A172 (cell line): ENCODE data around the gene CYP2A7. TPM values are rescaled to one million over a fixed set of nuclear protein-coding genes. Genes with fewer than 3 reads are reported as not detected.
A peak's percentile ranks its signal among the peaks of the same experiment; 100 is the strongest.
"Not testable (repeated sequence)": the region's sequence is repeated elsewhere in the genome, so short reads cannot be mapped to it uniquely, and the experiment has no call there.

Source experiments
- DNase-seq: peaks from one replicate; pipeline ENCODE4 v3.0.0-alpha.2; 2015; ENCODE audit warnings: low spot score
- total RNA-seq: library from RNA; depleted of rRNA; stranded (reverse); fragments of >200 nt; shearing (Covaris generic); gene quantifications from 2 replicates; pipeline ENCODE4 v1.2.3, GENCODE V29; 2014; rRNA removed

Gene CYP2A7
- total RNA-seq = not detected in 2 replicates

- DNase-seq = not testable (repeated sequence)
Observed at GRCh38 chr19:40882062-40882461, at the start of gene CYP2A7. TSS of gene CYP2A7 (minus strand) at chr19:40882231. CDS start at chr19:40882210, 21 bp downstream.

- DNase-seq = not testable (repeated sequence)
Observed at GRCh38 chr19:40930799-40931198, 48.8 kb upstream of the CYP2A7 start.

- DNase-seq = not testable (repeated sequence)
Observed at GRCh38 chr19:40929942-40930341, 47.9 kb upstream of the CYP2A7 start.

- no peak for DNase-seq
Observed at GRCh38 chr19:40928850-40929249, 46.8 kb upstream of the CYP2A7 start.

- DNase-seq = no peak
Observed at GRCh38 chr19:40927567-40927966, 45.5 kb upstream of the CYP2A7 start.

- DNase-seq = not testable (repeated sequence)
Observed at GRCh38 chr19:40926276-40926675, 44.2 kb upstream of the CYP2A7 start.

GRCh38 chr19:40923934-40924391 lies 41.9 kb upstream of the CYP2A7 start:
- DNase-seq = no peak

GRCh38 chr19:40922237-40923160 lies 40.5 kb upstream of the CYP2A7 start:
- not testable (repeated sequence) for DNase-seq

GRCh38 chr19:40921005-40921897 lies 39.2 kb upstream of the CYP2A7 start:
- DNase-seq = peak; percentile 83

GRCh38 chr19:40920300-40921004 lies 38.4 kb upstream of the CYP2A7 start:
- DNase-seq = no peak

GRCh38 chr19:40919530-40920299 lies 37.7 kb upstream of the CYP2A7 start:
- not testable (repeated sequence) for DNase-seq

GRCh38 chr19:40918303-40918702 lies 36.3 kb upstream of the CYP2A7 start:
- not testable (repeated sequence) for DNase-seq

GRCh38 chr19:40908976-40909375 lies 26.9 kb upstream of the CYP2A7 start:
- DNase-seq = no peak

GRCh38 chr19:40907968-40908735 lies 26.1 kb upstream of the CYP2A7 start:
- no peak for DNase-seq

GRCh38 chr19:40906512-40906911 lies 24.5 kb upstream of the CYP2A7 start:
- DNase-seq = no peak

GRCh38 chr19:40904673-40905156 lies 22.7 kb upstream of the CYP2A7 start:
- peak; percentile 33 for DNase-seq

GRCh38 chr19:40901975-40902750 lies 20.1 kb upstream of the CYP2A7 start:
- not testable (repeated sequence) for DNase-seq

- not testable (repeated sequence) for DNase-seq
Observed at GRCh38 chr19:40900521-40900920, 18.5 kb upstream of the CYP2A7 start.

GRCh38 chr19:40899964-40900363 lies 17.9 kb upstream of the CYP2A7 start:
- DNase-seq = not testable (repeated sequence)
